Tibial artery (tissue), 4 donors: ENCODE measurements around the gene CENPL.
"Not testable (repeated sequence)": the region's sequence is repeated elsewhere in the genome, so short reads cannot be mapped to it uniquely, and the experiment has no call there.

Experiments
- DNase-seq, 2 donors: peaks; one replicate each; pipeline ENCODE4 v3.0.0-alpha.2; 2019
- H3K27ac ChIP-seq, 2 donors: fragments of 200-600 bp; sonication (generic) in 1 of 2; 1 replicate in 1 of 2; 2 replicates in 1 of 2; pipeline ENCODE4 v1.5.1; 2018 to 2019; ENCODE audit warnings: mild to moderate bottlenecking in 1 of 2
- H3K27me3 ChIP-seq, 2 donors: fragments of 200-600 bp; sonication (generic) in 1 of 2; one replicate each; pipeline versions ENCODE4 v1.5.1 to v1.6.0; 2016 to 2019
- H3K36me3 ChIP-seq, 3 donors: fragments of 200-600 bp; sonication (generic) in 2 of 3; one replicate each; pipeline ENCODE4 v1.5.1; 2016 to 2019; ENCODE audit warnings: mild to moderate bottlenecking in 2 of 3
- H3K4me1 ChIP-seq, 4 donors: fragments of 200-600 bp; sonication (generic) in 2 of 4; 1 replicate in 3 of 4; 2 replicates in 1 of 4; pipeline ENCODE4 v1.5.1; 2016 to 2019
- H3K4me3 ChIP-seq, 2 donors: fragments of 200-600 bp; sonication (generic) in 1 of 2; 1 replicate in 1 of 2; 2 replicates in 1 of 2; pipeline ENCODE4 v1.5.1; 2018 to 2019; ENCODE audit warnings: mild to moderate bottlenecking in 2 of 2
- H3K9me3 ChIP-seq, 3 donors: fragments of 200-600 bp; sonication (generic) in 1 of 3; one replicate each; pipeline ENCODE4 v1.5.1; 2016 to 2019
- intact Hi-C: fragments of 100-400 bp; cut with DNase I; formaldehyde crosslinking; loops from one replicate; pipeline ENCODE4 v1.15.0; 2023; ENCODE audit warnings: low total_unique reads
- TF ChIP-seq, protein P1 (sequence below), 2 experiments: fragments of 200-600 bp in 1 of 2; fragments of 450-650 bp in 1 of 2; IDR thresholded peaks; one replicate each; pipeline ENCODE4 v1.5.1; 2017 to 2019; ENCODE audit warnings: antibody characterized with exemption in 2 of 2, mild to moderate bottlenecking in 1 of 2, moderate library complexity in 1 of 2

Gene CENPL

DNA sequence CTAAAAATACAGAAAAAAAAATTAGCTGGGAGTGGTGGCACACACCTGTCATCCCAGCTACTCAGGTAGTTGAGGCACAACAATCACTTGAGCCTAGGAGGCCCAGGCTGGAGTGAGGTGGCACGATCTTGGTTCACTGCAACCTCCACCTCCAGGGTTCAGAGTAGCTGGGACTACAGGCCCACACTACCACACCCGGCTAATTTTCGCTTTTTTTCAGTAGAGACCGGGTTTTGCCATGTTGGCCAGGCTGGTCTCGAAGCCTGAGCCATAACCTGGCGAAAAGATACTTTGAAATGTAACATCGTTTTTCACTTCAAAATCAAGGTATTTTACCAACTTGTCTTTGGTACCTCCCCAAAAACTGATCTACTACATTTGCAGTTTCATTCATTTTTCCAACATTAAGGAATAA, 37.1 kb upstream of the CENPL start:
- Histone ChIP-seq H3K27ac (no peak overlapping the region), H3K4me1 (peaks cover 0 to 11% (median 4%) of the 10 kb centered on the region in 4 donors), H3K36me3 (peaks cover 44 to 82% (median 80%) of the 10 kb centered on the region in 3 donors), H3K4me3 (no peak overlapping the region), H3K9me3 (no peaks in the 10 kb centered on the region), H3K27me3 (no peaks in the 10 kb centered on the region)
- intact Hi-C loops = loop anchor here (10.0 kb wide), 1 partner anchor 163 kb away; the partner anchor contains the start of gene RC3H1
- no peak for DNase-seq
- TF ChIP-seq, protein P1, sequence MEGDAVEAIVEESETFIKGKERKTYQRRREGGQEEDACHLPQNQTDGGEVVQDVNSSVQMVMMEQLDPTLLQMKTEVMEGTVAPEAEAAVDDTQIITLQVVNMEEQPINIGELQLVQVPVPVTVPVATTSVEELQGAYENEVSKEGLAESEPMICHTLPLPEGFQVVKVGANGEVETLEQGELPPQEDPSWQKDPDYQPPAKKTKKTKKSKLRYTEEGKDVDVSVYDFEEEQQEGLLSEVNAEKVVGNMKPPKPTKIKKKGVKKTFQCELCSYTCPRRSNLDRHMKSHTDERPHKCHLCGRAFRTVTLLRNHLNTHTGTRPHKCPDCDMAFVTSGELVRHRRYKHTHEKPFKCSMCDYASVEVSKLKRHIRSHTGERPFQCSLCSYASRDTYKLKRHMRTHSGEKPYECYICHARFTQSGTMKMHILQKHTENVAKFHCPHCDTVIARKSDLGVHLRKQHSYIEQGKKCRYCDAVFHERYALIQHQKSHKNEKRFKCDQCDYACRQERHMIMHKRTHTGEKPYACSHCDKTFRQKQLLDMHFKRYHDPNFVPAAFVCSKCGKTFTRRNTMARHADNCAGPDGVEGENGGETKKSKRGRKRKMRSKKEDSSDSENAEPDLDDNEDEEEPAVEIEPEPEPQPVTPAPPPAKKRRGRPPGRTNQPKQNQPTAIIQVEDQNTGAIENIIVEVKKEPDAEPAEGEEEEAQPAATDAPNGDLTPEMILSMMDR (IDR thresholded peaks at IDR 0.05) = no peak

DNA sequence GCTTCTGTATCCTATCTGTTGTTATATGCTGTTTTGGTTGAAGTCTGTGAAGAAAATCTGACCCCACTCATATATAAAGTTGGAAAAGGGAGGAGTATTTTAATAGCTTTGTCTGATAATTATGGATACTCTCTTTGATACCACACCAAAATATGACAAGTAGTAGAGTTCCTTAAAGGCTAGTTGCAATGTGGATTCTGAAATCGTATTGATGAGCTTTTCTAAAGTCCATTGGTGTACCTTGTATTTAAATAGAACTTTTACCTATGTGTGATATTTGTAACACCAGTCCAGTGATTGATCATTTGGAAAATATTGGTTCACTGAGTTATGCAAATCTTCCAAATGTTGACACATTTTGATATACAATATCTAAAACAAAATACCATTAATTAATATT, 35.4 kb upstream of the CENPL start:
- DNase-seq = no peak
- Histone ChIP-seq H3K36me3 (peaks cover 51 to 83% (median 73%) of the 10 kb centered on the region in 3 donors), H3K4me3 (no peak overlapping the region), H3K27me3 (no peaks in the 10 kb centered on the region), H3K27ac (no peak overlapping the region), H3K4me1 (peaks cover 0 to 3% (median 0%) of the 10 kb centered on the region in 4 donors), H3K9me3 (no peaks in the 10 kb centered on the region)
- intact Hi-C loops = loop anchor here (10.0 kb wide), 1 partner anchor 165 kb away; the partner anchor contains the start of gene RC3H1
- TF ChIP-seq, protein P1 (IDR thresholded peaks at IDR 0.05) = no peak

DNA sequence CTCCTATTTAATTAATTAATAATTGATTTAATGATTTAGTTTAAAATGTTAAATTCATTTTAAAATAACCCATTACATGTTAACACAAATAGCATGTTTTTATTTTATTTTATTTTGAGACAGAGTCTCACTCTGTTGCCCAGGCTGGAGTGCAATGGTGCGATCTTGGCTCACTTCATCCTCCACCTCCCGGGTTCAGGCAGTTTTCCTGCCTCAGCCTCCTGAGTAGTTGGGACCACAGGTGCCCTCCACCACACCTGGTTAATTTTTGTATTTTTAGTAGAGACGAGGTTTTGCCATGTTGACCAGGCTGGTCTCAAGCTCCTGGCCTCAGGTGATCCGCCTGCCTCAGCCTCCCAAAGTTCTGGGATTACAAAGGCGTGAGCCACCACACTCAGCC, 34.9 kb upstream of the CENPL start:
- DNase-seq, H3K4me3 ChIP-seq, H3K4me1 ChIP-seq, H3K9me3 ChIP-seq, H3K27me3 ChIP-seq, intact Hi-C loops, H3K27ac ChIP-seq: not testable (repeated sequence)
- H3K36me3 ChIP-seq = peaks cover 46 to 82% (median 67%) of the 10 kb centered on the region in 3 donors

DNA sequence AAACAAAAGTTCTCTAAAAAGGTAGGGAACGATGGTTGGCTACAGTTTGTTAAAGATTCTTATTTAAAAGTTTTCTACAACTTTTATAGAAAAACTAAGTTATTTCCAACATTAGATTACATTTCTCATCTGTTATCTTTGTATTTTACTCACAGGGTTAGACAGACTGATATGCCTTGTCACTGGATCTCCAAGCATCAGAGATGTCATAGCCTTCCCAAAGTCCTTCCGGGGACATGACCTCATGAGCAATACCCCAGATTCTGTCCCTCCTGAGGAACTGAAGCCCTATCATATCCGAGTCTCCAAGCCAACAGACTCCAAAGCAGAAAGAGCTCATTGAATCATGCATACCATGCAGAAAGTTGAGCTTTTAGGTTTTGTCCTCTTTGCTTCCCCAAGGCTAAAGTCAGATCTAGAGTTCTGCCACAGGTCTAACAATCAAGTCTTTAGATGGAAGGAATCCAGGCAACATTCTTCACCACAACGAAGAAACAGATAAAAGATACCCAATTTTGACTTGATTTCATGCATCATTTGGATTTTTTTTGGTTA, 32.8 kb upstream of the CENPL start:
- Histone ChIP-seq H3K36me3 (peaks cover 45 to 82% (median 63%) of the 10 kb centered on the region in 3 donors), H3K27me3 (no peaks in the 10 kb centered on the region), H3K4me1 (no peaks in the 10 kb centered on the region), H3K4me3 (no peak overlapping the region), H3K9me3 (no peaks in the 10 kb centered on the region), H3K27ac (no peak overlapping the region)
- no peak for DNase-seq
- TF ChIP-seq, protein P1 (IDR thresholded peaks at IDR 0.05) = no peak
- intact Hi-C loops = no loop called here

- DNase-seq = no peak
- no peaks in the 10 kb centered on the region for H3K9me3 ChIP-seq
- no peaks in the 10 kb centered on the region for H3K4me1 ChIP-seq
- no peaks in the 10 kb centered on the region for H3K27me3 ChIP-seq
- H3K36me3 ChIP-seq = peaks cover 45 to 82% (median 58%) of the 10 kb centered on the region in 3 donors
- intact Hi-C loops = no loop called here
- H3K4me3 ChIP-seq = no peak overlapping the region
- TF ChIP-seq, protein P1 (IDR thresholded peaks at IDR 0.05) = no peak
- H3K27ac ChIP-seq = no peak overlapping the region
These were observed 32.2 kb upstream of the CENPL start for GRCh38 chr1:173856903-173857302.

DNA sequence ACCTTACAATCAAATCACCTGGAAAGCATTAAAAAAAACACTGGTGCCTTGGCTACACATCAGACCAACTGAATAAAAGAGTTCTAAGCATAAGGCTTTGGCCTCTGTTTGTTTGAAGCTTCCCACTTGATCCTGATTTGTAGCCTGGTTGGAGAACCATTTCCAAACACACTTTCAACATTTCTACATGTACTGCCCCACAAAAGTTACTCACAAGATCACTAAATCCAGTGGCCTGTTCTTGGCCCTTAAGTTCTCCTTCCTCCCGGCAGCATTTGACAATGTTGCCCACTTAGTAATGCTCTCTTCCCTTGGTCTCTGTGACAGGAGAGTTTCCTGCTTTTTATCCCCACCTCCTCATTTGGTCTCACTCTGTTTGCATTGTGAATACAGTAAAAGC, 31.3 kb upstream of the CENPL start:
- intact Hi-C loops = no loop called here
- no peak overlapping the region for H3K4me3 ChIP-seq
- no peaks in the 10 kb centered on the region for H3K27me3 ChIP-seq
- no peaks in the 10 kb centered on the region for H3K9me3 ChIP-seq
- H3K36me3 ChIP-seq = peaks cover 54 to 82% (median 57%) of the 10 kb centered on the region in 3 donors
- no peak overlapping the region for H3K27ac ChIP-seq
- no peak for DNase-seq
- H3K4me1 ChIP-seq = no peaks in the 10 kb centered on the region
- TF ChIP-seq, protein P1 (IDR thresholded peaks at IDR 0.05) = no peak
